SKM-1 treated with dmso at 0.1 percent for 144 hours (cell line): ENCODE measurements around the gene MX2.

Experiments
- DNase-seq: peaks from one replicate; lab custom pipeline; 2025; ENCODE audit not compliant: unreplicated experiment; lab: John Stamatoyannopoulos, UW

The MX2 gene

GRCh38 chr21:41381731-41382130 is 19.9 kb downstream of the MX2 start:
- no peak for DNase-seq

DNA sequence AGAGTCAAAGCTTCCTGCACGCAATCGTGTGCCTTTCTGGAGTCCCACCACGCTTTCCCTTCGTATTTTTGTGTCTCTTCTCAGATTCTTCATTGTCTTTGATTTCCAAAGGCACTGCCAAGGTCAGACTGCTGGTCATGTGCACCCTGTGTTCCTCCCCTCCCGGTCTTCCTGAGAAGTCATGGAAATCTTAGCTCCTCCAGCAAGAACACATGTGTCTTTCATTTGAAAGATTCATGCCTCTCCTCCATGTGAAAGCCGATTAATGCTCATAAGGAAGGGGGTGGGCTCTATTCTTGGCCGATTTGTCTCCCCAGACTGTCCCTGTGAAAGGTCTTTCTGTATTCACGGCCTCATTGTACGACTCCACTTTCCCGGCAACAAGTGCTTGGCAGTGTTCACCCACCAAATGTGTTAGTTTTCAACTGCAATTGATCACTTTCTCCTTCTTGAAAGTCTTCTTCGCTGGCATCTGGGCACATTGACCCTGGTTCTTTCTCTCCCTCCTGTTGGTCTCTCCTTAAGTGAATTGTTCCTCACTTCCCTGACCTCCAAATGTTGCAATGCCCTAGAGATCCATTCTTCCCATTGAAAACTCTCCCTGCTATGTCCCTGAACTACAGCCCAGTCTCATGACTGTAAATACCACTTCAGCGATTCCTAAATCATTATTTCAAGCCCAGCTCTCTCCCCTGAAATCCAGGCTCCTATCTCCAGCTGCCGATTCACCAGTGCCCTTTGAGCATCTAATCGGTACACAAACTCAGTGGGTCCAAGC is 25.4 kb downstream of the MX2 start:
- no peak for DNase-seq

- no peak for DNase-seq
Observed at GRCh38 chr21:41387824-41388223, 26.0 kb downstream of the MX2 start.

GRCh38 chr21:41388259-41388658 is 26.4 kb downstream of the MX2 start:
- DNase-seq = no peak

DNA sequence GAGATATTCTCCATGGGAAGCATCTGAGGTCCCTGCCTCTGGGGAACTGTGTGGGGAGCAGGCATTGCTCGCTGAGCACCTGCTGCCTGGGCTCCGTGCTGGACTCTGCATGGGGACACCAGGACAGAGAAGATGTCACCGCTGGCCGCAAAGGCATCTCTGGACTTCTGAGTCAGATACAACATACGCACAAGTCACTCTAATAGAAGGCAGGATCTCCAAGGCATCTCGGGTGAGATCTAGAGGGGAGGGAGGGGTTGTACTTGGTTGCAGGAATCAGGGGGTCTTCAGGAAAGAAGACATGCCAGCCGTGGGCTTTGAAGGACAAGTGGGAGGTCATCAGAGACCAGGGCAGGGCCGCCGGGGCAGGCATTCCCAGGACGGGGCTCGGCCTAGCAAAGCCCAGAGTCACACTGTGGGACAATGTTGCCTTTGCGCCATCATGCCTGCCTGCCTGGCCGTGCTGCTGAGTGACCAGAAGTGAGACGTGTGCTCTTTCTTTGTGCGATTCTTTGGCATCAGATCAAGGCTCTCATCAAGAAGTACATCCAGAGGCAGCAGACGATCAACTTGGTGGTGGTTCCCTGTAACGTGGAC is 28.3 kb downstream of the MX2 start:
- DNase-seq = no peak

- no peak for DNase-seq
Observed at GRCh38 chr21:41393876-41394465, 32.1 kb downstream of the MX2 start.

DNA sequence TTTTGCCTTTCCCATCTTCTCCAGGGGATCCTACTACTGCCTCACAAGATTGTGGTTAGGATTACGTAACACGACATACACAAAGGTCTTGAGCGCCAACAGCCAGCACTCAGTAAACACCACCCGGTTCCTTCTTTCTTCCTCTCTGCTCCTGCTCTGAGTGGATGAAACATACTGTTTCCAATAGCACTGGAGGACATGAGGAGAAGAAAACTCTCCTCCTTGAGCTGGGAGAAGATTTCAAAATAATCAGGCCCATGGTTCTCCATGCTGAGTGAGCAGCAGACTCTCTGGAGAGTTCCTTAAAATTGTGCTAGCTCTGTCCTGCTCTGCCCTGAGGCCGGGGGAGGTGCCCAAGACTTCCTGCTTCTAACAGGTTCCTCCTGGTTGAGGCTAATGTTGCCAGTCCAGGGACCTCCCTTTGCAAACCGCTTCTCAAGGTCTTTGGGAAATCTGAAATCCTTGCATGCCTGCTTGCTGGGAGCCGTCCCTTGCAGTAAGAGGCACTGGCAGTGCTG is 34.8 kb downstream of the MX2 start:
- peak; percentile 90 for DNase-seq

GRCh38 chr21:41397471-41397891 is 35.7 kb downstream of the MX2 start:
- DNase-seq = no peak

DNA sequence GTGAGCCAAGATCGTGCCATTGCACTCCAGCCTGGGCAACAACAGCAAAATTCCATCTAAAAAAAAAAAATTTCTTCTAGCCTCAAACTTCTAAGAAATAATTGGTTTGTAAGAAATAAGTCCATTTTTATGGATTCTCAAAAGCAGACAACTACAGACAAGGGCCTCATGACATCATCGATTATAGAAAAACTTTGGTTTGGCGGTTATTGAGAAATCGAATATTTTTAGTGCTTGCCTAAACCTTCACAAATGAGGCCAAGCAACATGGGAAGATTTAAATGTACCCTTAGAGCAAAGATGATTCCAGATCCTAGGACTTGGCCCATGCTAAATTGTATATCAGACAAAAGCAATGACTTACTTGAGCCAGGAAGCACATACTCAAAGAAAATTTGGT is 36.4 kb downstream of the MX2 start:
- DNase-seq = no peak

DNA sequence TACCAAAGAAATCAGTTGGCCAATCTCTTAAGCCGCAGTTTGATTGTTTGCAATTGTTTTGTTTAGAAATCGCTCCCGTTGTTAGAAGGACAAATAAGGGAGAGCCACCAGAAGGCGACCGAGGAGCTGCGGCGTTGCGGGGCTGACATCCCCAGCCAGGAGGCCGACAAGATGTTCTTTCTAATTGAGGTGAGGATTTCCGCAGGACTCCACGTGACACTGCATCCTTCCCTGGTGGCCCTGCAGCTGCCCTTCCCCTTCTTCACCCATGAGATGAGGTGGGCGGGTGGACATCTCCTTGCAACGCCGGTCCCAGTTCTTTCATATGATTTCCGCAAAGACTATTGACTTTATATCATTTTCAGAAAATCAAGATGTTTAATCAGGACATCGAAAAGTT is 37.0 kb downstream of the MX2 start:
- DNase-seq = no peak

GRCh38 chr21:41399246-41399800 is 37.5 kb downstream of the MX2 start:
- DNase-seq = no peak

- no peak for DNase-seq
Observed at GRCh38 chr21:41402231-41402630, 40.4 kb downstream of the MX2 start.

- DNase-seq = no peak
Observed at GRCh38 chr21:41402796-41403195, 41.0 kb downstream of the MX2 start.

GRCh38 chr21:41403331-41403730 is 41.5 kb downstream of the MX2 start:
- no peak for DNase-seq

DNA sequence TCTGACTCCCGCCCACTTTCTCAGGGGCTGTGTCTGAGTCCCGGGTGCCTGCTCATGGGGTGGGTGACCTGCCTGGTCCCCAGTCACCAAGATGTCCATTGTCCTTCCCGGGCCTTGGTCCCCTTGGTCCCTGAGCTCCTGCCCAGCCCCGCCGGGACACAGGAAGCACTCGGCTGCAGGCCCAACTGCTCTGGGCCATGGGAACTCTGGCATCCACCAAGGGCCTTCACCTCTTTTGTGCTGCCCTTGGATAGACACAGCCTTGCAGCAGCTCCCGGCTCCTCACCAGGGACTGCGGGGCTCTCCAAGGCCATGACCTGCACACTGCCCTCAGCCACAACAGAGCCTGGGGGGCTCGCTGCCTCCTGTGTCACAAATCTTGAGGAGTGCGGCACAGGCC is 42.1 kb downstream of the MX2 start:
- no peak for DNase-seq

DNA sequence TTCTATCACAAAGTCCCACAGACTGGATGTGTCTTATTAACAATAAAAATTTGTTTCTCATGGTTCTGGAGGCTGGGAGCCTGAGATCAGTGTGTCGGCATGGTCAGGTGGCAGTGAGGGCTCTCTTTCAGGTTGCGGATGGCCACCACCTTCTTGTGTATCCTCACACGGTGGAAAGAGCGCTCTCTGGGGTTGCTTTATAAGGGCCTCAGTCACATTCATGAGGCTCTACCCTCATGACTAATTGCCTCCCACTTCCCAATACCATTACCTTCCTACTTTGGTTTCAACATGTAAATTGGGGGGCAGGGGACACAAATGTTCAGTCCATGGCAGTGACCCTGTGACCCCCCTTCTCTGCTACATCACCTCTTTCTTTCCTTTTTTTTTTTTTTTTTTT is 43.5 kb downstream of the MX2 start:
- DNase-seq = no peak

DNA sequence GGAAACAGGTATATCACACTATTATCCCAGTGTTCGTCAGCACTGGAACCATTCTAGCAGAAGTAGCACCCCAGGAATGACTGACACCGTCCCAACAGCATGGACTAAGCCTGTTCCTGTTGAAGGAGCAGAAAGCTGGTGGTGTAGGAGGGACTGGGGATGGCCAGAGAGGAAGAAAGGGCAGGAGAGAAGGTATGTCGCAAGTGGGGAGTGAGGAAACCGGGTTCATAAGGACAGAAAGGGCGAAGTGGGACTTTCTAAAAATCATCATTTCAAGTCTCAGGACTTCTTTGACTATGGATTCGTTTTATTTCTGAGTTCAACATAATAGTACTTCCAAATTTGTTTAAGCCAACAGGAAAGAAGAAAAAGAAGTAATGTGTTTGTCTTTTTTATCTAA is 44.5 kb downstream of the MX2 start:
- peak; percentile 77 for DNase-seq

- no peak for DNase-seq
Observed at GRCh38 chr21:41407541-41408460, 46.0 kb downstream of the MX2 start.

- no peak for DNase-seq
Observed at GRCh38 chr21:41410361-41410760, 48.5 kb downstream of the MX2 start.

DNA sequence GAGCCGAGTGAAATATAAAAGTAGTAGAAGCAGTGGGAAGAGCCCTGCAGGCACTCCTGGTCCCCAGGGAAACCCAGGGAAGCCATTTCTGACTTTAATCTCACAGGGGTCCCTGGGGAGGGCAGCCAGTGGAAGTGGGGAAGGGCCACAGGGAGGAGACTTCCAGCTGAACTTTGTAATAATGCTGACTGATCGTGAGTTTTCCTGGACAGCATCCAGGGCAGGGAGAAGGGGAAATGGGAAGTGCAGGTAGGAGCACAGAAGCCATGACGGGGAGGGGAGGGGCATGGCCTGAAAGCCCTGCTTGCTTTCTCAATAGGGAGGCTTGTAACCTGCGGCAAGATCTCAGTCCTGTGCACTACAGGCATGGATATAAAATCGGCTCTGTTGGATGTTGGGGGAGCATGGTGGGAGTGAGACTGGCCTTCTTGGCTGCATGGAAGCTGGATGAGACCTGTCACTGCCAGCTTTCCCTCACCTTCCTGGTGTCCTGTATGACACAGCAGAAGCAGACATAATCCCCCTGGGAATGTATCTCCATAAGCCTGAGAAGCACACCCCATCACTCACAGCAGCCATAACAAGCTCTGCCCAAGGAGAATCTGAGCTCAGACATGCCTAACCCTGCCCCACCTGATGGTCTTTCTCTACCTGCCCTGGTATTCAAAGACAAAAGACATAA is 49.1 kb downstream of the MX2 start:
- no peak for DNase-seq
